Erythroblast (primary cell): Measurements from ENCODE around the gene TFAP2A.

Source experiments
- GATA1 ChIP-seq: IDR thresholded peaks from 2 replicates; pipeline ENCODE4 v1.6.1; 2011; ENCODE audit warnings: low read depth, mild to moderate bottlenecking, control low read depth, low read length, moderate library complexity
- POLR2A ChIP-seq: IDR thresholded peaks from 2 replicates; pipeline ENCODE4 v1.6.1; 2011; ENCODE audit warnings: mild to moderate bottlenecking, low read length

DNA sequence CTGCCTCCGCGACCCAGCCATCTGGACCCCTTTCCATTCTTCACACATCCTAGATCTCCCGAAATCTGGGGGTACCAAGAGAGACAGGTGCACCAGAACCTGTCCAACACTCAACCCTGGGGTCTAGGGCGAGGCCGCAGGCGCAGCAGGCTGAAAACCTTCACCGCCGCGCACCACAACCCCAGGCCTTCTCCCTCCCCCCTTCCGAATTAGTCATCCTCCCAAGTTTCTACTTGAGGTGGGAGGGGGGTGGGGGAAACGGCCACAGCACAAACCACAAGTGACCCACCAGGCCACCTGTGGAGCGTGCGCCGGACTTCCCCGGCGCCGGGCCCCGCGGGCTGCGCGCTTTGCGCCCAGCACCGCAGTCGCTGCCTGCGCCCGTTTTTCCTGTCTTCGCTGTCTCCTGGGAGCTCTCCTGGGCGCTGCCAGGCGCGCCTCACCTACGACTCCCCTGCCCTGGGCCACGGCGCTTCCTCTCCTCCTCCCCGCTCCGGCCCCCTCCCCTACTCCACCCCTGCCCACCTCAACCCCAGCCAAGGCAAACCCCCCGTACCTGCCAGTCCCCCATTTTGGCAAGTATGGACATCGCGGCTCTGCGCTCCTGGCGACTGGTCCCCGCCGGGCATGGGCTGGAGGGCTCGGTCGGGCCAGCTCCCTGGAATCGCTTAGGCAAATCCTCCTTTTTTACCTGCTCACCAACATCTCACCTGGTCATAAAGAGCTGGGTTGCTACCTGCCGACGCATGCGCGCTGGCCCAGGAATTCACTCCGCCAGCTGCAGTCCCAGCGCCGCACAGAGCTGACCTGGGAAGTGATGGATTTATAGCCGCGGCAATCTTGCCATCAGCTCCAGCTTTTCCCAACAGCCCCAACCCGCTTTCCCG, 4.2 kb upstream of the TFAP2A start:
- TF ChIP-seq POLR2A (no peak), GATA1 (no peak)
